GM18499 (cell line): ENCODE data around the gene DPEP3.
"Not testable (repeated sequence)": the region's sequence is repeated elsewhere in the genome, so short reads cannot be mapped to it uniquely, and the experiment has no call there.

Source experiments
- ATAC-seq: cut with Tn5 transposase; IDR thresholded peaks from one replicate; pipeline ENCODE4 v1.9.1; 2021; ENCODE audit warnings: moderate number of reproducible peaks; ENCODE audit not compliant: insufficient read depth, unreplicated experiment

DPEP3 gene

GRCh38 chr16:67948015-67948414 lies 32.3 kb downstream of the DPEP3 start:
- ATAC-seq, result no peak

DNA sequence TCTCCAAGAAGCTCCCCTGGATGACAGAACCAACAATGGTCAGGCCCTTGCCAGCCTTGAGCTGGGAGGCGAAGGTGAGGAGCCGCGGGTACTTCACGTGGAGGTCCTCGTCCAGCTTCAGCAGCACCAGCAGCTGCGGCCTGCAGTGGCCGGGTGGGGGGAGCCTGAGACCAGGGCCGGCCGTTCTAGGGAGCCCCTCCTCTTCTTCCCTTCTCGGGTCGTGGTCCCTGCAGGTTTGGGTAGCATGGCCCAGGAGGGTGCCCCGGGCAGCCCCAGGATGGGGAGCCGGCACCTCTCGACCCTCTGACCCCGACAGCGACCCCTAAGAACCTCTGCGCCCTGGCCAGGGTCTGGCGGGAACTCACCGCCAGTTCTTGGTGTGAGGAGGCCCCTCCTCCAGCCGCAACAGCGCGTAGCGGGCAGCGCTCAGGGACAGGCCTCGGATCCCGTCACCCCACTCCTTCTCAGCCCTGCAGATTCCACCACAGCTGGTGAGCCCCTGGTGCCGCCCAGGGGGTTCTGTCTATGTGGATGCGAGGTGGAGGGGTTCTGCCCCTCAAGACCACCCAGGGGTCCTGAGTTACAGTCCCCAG lies 33.2 kb downstream of the DPEP3 start:
- ATAC-seq, result no peak

- ATAC-seq, result no peak
Observed at GRCh38 chr16:67946128-67946569, 34.1 kb downstream of the DPEP3 start.

DNA sequence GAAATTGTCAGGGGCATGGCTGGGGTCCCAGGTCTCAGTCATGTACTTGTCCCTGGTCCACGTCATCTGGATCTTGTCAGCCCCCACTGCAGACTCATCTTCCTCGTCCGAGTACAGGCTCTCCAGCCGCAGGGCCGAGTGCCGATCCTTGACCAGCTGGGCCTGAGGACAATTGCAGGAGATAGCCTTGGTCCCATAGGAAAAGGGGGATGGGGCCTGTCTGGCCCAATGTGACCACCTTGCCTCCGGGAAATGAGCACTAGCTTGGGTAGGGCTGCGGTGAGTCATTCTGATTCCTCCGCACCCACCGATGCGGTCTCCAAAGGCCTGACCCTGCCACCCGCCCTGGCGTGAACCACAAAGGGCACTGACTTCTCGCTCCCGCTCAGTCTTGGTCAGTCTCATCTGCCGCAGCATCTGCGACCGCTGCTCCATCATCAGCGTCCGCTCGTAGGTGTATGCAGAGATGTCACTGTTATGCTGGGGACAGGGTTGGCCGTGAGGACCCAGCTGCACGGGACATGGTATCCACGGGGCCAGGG lies 34.8 kb downstream of the DPEP3 start:
- no peak for ATAC-seq

DNA sequence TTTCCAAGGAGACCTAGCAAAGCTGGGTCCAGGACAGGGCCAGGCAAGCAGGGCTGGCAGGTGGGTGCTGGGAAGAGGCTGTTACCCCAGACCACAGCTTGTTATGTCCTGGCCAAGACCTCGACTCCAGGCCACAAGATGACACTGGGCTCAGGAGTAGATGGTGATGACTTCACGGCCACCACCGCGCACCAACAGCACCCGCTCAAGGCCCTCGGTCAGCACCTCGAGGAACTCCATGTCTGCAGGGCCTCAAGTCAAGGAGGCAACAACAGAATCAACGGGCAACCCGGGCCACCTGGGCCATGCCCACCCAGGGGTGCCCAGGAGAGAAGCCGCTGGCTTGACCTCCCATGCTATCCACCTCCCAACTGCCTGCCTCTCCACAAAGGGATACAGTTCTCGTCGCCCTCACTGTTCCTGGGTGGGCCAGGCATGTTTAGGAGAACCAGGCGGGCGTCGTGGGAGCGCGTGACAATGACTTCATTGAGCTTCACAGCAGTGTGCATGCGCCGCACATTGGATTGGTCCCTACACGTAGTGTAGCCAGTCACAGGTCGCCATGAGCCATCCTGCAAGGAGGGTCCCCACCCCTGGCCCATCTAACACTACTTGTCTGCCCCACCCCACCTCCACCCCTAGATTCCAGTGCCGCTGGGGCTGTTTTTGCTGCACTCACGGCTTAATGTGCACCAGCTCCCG lies 35.5 kb downstream of the DPEP3 start:
- no peak for ATAC-seq

- no peak for ATAC-seq
Observed at GRCh38 chr16:67943619-67944504, 36.4 kb downstream of the DPEP3 start, which contains the start of gene LCAT. TSS of gene LCAT (minus strand) at chr16:67944120. CDS start at chr16:67944101, 19 bp downstream.

GRCh38 chr16:67943256-67943618 lies 37.1 kb downstream of the DPEP3 start:
- ATAC-seq, result no peak

GRCh38 chr16:67942510-67943255 lies 37.6 kb downstream of the DPEP3 start:
- no peak for ATAC-seq

DNA sequence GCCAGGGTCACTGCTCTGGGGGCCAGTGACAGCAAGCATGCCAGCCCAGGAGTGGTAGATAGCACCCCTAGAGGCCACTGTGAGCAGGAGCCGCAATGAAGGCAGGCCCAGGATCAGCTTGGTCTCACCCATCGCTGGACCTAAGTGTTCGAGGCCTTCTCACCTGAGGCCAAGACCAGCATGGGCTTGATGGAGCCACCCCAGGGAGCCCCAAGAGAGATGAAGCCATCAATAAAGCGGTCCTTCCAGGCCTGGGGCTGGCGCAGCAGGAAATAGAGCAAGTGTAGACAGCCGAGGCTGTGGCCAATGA lies 38.1 kb downstream of the DPEP3 start:
- ATAC-seq, result no peak

- ATAC-seq, result no peak
Observed at GRCh38 chr16:67941469-67942199, 38.7 kb downstream of the DPEP3 start.

- ATAC-seq, result no peak
Observed at GRCh38 chr16:67940446-67941089, 39.7 kb downstream of the DPEP3 start.

DNA sequence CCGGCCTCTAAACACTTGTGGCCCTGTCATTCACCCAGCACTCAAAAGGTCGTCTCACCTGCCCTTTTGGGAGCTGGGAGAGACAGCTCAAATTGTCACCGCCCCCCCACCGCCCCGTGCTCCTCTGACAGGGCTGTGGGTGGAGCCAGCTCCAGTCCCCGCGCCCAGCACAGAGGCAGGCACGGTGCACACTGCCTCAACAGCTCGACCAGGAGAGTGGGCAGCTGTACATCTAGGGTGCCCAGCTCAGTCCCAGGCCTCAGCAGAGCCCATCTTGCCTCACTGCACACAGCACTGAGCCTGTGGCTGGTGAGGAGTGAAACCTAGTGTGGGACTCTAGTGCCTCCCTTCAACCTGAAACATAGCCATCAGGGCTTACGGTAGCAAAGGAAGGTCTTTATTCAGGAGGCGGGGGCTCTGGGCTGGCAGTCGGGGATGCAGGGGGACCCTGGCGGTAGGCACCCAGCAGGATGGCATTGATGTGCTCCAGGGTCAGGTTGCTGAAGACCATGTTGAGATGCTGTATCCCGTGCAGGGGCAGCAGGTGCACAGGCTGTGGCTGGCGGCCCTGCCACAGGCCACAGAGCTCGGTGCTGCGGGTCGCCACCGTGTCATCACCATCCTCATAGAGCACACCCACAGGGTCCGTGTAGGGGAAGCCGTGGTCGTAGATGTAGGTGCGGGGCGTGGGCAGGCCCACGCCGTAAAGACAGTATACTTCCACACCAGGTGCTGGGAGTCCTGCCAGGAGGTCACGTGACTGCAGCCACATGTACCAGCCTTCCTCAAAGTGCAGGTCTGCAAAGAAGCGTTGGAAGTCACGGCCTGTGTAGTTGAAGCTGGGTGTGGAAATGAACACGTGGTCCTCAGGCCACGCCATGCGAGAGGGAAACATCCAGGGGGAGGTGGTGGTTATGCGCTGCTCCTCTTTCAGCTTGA lies 40.5 kb downstream of the DPEP3 start:
- ATAC-seq, result no peak

GRCh38 chr16:67937713-67938112 lies 42.6 kb downstream of the DPEP3 start:
- not testable (repeated sequence) for ATAC-seq

- ATAC-seq, result no peak
Observed at GRCh38 chr16:67936880-67937605, 43.3 kb downstream of the DPEP3 start.

GRCh38 chr16:67936124-67936879 lies 44.0 kb downstream of the DPEP3 start, which contains the start of gene PSMB10:
TSS of gene PSMB10 (minus strand) at chr16:67936850. CDS start at chr16:67936749, 101 bp downstream.
- no peak for ATAC-seq

GRCh38 chr16:67935402-67936123 lies 44.7 kb downstream of the DPEP3 start:
- peak; percentile 51 for ATAC-seq
